Epithelial cell of proximal tubule (primary cell): Measurements from ENCODE around the gene ZNF211. TPM values are rescaled to one million over a fixed set of nuclear protein-coding genes. Genes with fewer than 3 reads are reported as not detected.

ENCODE experiments used
- DNase-seq: peaks from one replicate; pipeline ENCODE4 v3.0.0-alpha.2; 2011; ENCODE audit warnings: low read depth
- H3K4me3 ChIP-seq: 2 replicates; pipeline ENCODE4 v1.5.1; 2011; ENCODE audit warnings: low read depth, mild to moderate bottlenecking, low read length
- total RNA-seq: library from RNA; depleted of rRNA; stranded (reverse); fragments of >200 nt; gene quantifications from 2 replicates; pipeline ENCODE4 v1.2.3, GENCODE V29; 2015
- TF ChIP-seq, protein P1 (sequence below): conservative IDR thresholded peaks from 2 replicates; pipeline ENCODE4 v1.5.1; 2012; ENCODE audit warnings: low read depth, mild to moderate bottlenecking, low read length

ZNF211 gene
- total RNA-seq, 1 donor from 2014 or later = 6.6 TPM

DNA sequence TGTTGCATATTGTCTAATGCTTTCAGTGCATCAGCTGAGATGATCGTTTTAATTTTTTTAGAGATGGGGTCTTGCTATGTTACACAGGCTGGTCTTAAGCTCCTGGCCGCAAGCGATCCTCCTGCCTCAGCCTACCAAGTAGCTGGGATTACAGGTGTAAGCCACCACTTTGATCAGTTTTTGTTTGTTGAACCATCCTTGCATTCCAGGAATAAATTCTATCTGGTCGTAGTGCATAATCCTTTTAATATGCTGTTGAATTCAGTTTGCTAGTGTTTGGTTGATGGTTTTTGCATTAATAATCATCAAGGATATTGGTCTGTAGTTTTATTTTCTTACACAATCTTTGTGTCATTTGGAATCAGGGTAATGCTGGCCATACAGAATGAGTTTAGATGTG lies 4.4 kb downstream of the ZNF211 start:
- TF ChIP-seq, protein P1, sequence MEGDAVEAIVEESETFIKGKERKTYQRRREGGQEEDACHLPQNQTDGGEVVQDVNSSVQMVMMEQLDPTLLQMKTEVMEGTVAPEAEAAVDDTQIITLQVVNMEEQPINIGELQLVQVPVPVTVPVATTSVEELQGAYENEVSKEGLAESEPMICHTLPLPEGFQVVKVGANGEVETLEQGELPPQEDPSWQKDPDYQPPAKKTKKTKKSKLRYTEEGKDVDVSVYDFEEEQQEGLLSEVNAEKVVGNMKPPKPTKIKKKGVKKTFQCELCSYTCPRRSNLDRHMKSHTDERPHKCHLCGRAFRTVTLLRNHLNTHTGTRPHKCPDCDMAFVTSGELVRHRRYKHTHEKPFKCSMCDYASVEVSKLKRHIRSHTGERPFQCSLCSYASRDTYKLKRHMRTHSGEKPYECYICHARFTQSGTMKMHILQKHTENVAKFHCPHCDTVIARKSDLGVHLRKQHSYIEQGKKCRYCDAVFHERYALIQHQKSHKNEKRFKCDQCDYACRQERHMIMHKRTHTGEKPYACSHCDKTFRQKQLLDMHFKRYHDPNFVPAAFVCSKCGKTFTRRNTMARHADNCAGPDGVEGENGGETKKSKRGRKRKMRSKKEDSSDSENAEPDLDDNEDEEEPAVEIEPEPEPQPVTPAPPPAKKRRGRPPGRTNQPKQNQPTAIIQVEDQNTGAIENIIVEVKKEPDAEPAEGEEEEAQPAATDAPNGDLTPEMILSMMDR = no peak
- DNase-seq = no peak

DNA sequence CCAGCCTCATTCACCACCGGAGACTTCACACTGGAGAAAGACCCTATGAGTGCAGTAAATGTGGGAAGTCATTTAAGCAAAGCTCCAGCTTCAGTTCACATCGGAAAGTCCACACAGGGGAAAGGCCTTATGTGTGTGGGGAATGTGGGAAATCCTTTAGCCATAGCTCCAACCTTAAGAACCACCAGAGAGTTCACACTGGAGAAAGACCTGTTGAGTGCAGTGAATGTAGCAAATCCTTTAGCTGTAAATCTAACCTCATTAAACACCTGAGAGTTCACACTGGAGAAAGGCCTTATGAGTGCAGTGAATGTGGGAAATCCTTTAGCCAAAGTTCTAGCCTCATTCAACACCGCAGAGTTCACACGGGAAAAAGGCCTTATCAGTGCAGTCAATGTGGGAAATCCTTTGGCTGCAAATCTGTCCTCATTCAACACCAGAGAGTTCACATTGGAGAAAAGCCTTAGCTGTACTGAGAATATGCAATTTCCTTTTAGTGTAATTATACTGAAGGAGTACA lies 8.8 kb downstream of the ZNF211 start:
- TF ChIP-seq, protein P1 = no peak
- DNase-seq = no peak

More for the DNA sequence above, 4.4 kb downstream of the ZNF211 start:
- H3K4me3 ChIP-seq = no peak overlapping the region

DNA sequence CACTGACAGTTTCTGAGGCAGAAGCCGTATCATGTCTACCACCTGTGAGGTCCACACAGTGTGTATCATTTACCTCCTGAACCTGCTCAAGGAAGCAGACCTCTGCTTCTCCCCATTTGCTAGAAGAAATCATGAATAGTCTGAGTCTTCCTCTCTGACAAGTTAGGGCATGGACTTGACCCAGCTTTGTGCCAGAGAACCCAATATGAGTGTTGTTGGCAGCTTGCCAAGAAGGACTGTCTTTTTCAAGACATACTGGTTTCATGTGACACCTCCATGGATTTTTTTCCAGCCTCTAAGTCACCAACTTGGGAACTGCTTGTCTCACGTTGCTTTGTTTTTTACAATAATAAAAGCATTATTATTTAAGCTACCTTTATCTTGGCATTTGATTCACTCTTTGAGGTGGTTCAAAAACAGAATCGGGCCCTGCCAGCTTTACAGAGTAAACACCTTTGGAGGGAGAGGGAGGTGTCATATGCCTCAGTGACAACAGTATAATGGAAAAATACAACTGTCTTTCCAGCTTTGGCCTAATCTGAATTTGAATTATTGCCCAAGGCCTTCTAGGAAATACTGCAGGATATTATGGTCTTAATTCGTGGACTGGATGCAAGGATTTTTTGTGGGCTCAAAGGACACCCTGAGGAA lies 9.6 kb downstream of the ZNF211 start:
- TF ChIP-seq, protein P1 = no peak
- H3K4me3 ChIP-seq = no peak overlapping the region
- DNase-seq = no peak

More for the DNA sequence above, 8.8 kb downstream of the ZNF211 start:
- H3K4me3 ChIP-seq = no peak overlapping the region

DNA sequence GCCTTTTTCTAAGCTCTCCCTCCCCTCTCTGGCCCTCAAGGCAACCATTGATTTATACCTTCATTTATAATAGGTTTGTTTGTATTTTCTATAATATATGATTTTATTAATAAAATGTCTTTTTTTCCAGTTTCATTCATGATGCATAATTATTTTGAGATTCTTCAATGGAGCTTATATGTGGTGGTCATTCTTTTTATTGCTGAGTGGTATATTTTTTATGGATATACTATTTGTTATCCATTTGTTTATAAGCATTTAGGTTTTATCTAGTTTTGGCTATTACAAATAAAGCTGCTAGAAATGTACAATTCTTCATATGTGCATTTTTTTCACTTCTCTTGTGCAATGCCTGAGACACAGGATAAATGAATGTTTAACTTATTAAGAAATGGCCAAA lies 10.8 kb downstream of the ZNF211 start:
- TF ChIP-seq, protein P1 = no peak
- no peak for DNase-seq
- no peak overlapping the region for H3K4me3 ChIP-seq

DNA sequence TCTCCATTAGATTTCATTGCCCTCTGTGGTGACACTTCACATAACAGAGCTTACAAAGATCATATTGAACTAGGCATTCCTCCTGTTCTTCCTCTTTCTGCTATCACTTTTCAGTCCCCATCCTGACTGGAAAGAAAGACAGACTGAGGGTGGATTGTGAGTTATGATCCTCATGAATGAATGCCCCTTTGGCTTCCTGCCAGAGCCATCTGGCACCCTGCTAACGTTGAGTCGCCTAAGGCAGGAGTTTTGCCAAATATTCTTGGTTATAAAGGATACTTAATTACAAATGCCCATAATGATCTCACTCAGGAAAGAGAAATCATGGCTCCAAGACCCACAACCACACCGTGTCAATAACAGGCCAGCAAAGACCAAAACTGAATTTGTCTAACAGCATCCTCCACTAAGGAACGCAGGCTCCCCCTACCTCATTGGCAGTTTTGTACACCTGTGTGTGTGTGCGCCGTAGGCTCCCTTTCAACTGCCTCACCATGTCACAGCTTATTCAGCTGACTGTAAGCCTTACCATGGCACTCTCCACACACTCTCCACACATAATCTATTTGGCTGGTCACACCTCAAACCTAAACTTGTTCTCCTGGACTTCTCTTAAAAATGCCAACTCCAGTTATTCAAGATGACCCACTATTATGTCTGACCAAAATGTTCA lies 15.5 kb downstream of the ZNF211 start:
- no peak for DNase-seq
- H3K4me3 ChIP-seq = no peak overlapping the region
- TF ChIP-seq, protein P1 = no peak

DNA sequence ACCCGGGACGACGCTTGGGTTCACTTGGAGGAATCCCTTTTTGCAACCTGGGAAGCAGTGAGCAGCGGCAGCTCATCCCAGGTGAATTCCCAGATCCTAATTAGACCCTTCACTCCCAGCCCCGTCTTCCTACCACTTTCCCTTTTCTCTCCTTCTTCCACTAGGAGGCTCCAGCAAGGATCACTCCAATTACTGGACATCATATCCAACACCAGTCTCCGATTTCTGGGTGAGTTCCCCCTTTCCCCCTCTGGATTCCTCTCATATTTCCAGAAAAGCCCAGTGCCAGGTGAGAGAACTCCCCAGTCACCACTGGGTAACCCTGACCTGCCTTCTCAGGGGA lies 18.7 kb downstream of the ZNF211 start:
- TF ChIP-seq, protein P1 = no peak
- no peak for DNase-seq
- H3K4me3 ChIP-seq = no peak overlapping the region
